Activated CD4-positive, alpha-beta memory T cell treated with anti-CD3 and anti-CD28 coated beads for 36 hours (primary cell): ENCODE measurements around the gene IFFO2. TPM values are rescaled to one million over a fixed set of nuclear protein-coding genes. Genes with fewer than 3 reads are reported as not detected.
A peak's percentile ranks its signal among the peaks of the same experiment; 100 is the strongest.

Experiments
- CTCF ChIA-PET: fragments of 350-600 bp; sonication (Branson Sonifier 250); formaldehyde crosslinking; loops from one replicate; lab custom pipeline; 2021; ENCODE audit warnings: antibody characterized with exemption, inconsistent platforms; lab: Charles Lee
- POLR2A ChIA-PET: fragments of 350-600 bp; sonication (Branson Sonifier 250); formaldehyde crosslinking; loops from one replicate; lab custom pipeline; 2021; ENCODE audit warnings: antibody characterized with exemption; lab: Charles Lee
- DNase-seq: peaks from one replicate; pipeline ENCODE4 v3.0.0-alpha.2; 2020
- H3K27ac Mint-ChIP-seq: one replicate; pipeline ENCODE4 v1.8.0; 2021; ENCODE audit warnings: mixed read lengths
- H3K27me3 Mint-ChIP-seq: one replicate; pipeline ENCODE4 v1.8.0; 2021; ENCODE audit warnings: mixed read lengths
- H3K36me3 Mint-ChIP-seq: one replicate; pipeline ENCODE4 v1.8.0; 2021; ENCODE audit warnings: mixed read lengths
- H3K4me1 Mint-ChIP-seq: one replicate; pipeline ENCODE4 v1.8.0; 2021; ENCODE audit warnings: low read depth, mixed read lengths
- H3K4me3 Mint-ChIP-seq: one replicate; pipeline ENCODE4 v1.8.0; 2021; ENCODE audit warnings: mild to moderate bottlenecking, mixed read lengths
- H3K9me3 Mint-ChIP-seq: one replicate; pipeline ENCODE4 v1.8.0; 2021; ENCODE audit warnings: mixed read lengths
- intact Hi-C: fragments of 100-400 bp; cut with micrococcal nuclease; formaldehyde crosslinking; loops from one replicate; pipeline ENCODE4 v1.15.1; 2023
- total RNA-seq, 2 experiments: library from RNA; stranded (reverse); gene quantifications; one replicate each; pipeline ENCODE4 v1.2.3, GENCODE V29; 2021

Gene IFFO2
- total RNA-seq, 2 experiments from 2014 or later: 40.4 to 42.0 TPM

DNA sequence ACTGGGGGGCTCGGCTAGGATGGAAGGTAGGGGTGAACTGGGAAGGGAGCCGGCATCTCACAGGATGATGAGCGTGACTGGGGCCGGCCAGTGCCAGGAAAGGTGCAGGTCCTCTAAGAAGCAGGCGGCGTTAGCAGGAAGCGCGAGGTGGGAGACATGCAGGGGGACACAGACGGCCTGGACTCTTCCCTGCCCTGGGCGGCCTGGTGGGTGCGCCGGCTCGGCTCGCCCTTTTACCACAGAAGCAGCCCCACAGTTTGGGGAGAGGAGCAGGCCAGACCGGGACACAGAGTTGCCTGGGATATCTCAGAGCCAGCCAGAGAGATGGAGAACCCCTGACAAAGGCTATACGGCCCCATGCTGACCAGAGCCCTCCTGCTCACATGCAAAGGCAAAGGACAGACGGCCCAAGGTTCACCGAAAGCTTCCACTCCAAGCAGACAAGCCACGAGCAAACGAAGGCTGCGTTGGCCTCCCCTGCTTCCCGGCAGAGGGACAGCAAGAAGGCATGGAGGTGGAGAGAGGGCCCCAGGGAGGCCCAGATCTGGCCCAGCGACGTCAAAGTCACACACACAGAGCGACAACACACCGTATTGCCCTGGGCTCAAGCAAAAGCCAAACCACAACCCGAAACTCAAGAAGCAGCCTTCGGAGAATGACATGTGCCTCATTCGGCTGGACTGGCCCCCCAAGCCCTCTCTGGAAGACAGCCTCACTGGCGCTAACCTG, 39.2 kb downstream of the IFFO2 start:
- ChIA-PET POLR2A (no interaction called here), CTCF (interaction anchor here (5.5 kb wide), 1 partner anchor 9 kb away, joined by 147 read pairs; no protein-coding TSS in a partner anchor)
- H3K4me3 Mint-ChIP-seq: no peak overlapping the region
- DNase-seq: no peak
- H3K27ac Mint-ChIP-seq: peak overlapping the region; percentile 56
- no peaks in the 10 kb centered on the region for H3K9me3 Mint-ChIP-seq
- peaks cover 8% of the 10 kb centered on the region for H3K4me1 Mint-ChIP-seq
- intact Hi-C loops: no loop called here
- no peaks in the 10 kb centered on the region for H3K27me3 Mint-ChIP-seq
- H3K36me3 Mint-ChIP-seq: peaks cover 21% of the 10 kb centered on the region

DNA sequence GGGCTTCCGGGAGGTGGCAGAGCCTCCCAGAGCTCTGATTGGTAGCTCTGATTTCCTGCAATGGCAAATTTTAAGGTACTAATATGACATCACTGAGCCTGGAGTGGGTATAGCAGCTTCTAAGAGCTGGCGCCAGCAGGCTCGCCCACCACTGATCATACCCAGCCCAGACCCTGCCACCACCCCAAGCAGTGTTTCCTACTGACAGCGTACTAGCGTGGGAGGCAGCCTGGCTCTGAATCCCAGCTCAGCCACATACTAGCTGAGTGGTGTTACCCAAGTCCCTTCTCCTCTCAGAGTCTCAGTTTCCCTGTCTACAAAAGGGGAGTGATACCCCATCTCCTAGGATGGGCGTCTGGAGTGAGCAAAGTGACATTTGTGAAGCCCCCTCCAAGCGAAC, 41.1 kb downstream of the IFFO2 start:
- H3K9me3 Mint-ChIP-seq: peaks cover 5% of the 10 kb centered on the region
- intact Hi-C loops: no loop called here
- peaks cover 35% of the 10 kb centered on the region for H3K36me3 Mint-ChIP-seq
- peaks cover 8% of the 10 kb centered on the region for H3K4me1 Mint-ChIP-seq
- no peak overlapping the region for H3K4me3 Mint-ChIP-seq
- H3K27ac Mint-ChIP-seq: peak overlapping the region; percentile 62
- H3K27me3 Mint-ChIP-seq: no peaks in the 10 kb centered on the region
- POLR2A ChIA-PET: interaction anchor here (1.1 kb wide), 1 partner anchor 11 kb away, joined by 3 read pairs; no protein-coding TSS in a partner anchor
- CTCF ChIA-PET: interaction anchor here (1.8 to 10.8 kb wide), 3 partner anchors 8 to 157 kb away, joined by 5 to 147 read pairs (median 144); no protein-coding TSS in a partner anchor
- DNase-seq: no peak

GRCh38 chr1:18913065-18913835, 43.2 kb downstream of the IFFO2 start:
- intact Hi-C loops: no loop called here
- Mint-ChIP-seq H3K27me3 (no peaks in the 10 kb centered on the region), H3K27ac (peak overlapping the region; percentile 81), H3K36me3 (peaks cover 54% of the 10 kb centered on the region), H3K4me1 (peaks cover 17% of the 10 kb centered on the region), H3K4me3 (no peak overlapping the region), H3K9me3 (peaks cover 14% of the 10 kb centered on the region)
- DNase-seq: peak; percentile 84
- ChIA-PET POLR2A (interaction anchor here (0.6 to 1.2 kb wide), 5 partner anchors 10 to 162 kb away, joined by 3 to 6 read pairs (median 4); partner anchors contain the start of gene ALDH4A1), CTCF (interaction anchor here (0.6 to 10.8 kb wide), 53 partner anchors 9 to 1489 kb away, joined by 3 to 147 read pairs (median 5); partner anchors contain the start of genes ALDH4A1 and IFFO2)

DNA sequence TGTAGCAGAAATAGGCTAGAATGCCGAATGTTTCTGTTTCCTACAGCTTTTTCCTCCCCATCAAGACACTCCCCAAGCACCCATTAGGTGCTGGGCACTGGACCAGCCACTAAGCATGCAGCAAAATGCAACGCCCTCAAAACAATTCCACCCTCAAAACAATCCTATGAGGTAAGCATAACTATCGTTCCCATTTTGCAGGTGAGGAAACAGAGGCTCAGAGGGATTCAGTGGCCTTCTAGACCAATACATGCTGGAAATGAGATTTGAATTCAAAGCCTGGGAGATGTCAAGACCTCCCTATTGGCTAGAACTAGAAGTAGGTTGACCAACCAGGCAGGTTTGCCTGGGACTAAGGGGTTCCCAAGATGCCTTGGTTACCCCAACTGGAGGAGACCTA, 43.9 kb downstream of the IFFO2 start:
- no peak for DNase-seq
- H3K4me1 Mint-ChIP-seq: peaks cover 17% of the 10 kb centered on the region
- H3K36me3 Mint-ChIP-seq: peaks cover 58% of the 10 kb centered on the region
- H3K27ac Mint-ChIP-seq: no peak overlapping the region
- intact Hi-C loops: no loop called here
- POLR2A ChIA-PET: interaction anchor here (1.2 kb wide), 2 partner anchors 10 to 42 kb away, joined by 4 to 6 read pairs; partner anchors contain the start of gene ALDH4A1
- no peak overlapping the region for H3K4me3 Mint-ChIP-seq
- peaks cover 14% of the 10 kb centered on the region for H3K9me3 Mint-ChIP-seq
- CTCF ChIA-PET: interaction anchor here (1.0 to 10.8 kb wide), 45 partner anchors 9 to 253 kb away, joined by 3 to 147 read pairs (median 6); partner anchors contain the start of genes ALDH4A1 and IFFO2
- H3K27me3 Mint-ChIP-seq: no peaks in the 10 kb centered on the region

- intact Hi-C loops: loop anchor here (1.0 to 10.0 kb wide), 5 partner anchors 18 to 336 kb away; no protein-coding TSS in a partner anchor
- no peak overlapping the region for H3K27ac Mint-ChIP-seq
- H3K27me3 Mint-ChIP-seq: no peaks in the 10 kb centered on the region
- H3K4me3 Mint-ChIP-seq: no peak overlapping the region
- peak; percentile 45 for DNase-seq
- peaks cover 58% of the 10 kb centered on the region for H3K36me3 Mint-ChIP-seq
- peaks cover 14% of the 10 kb centered on the region for H3K9me3 Mint-ChIP-seq
- CTCF ChIA-PET: interaction anchor here (0.9 to 10.8 kb wide), 20 partner anchors 10 to 258 kb away, joined by 3 to 144 read pairs (median 12); partner anchors contain the start of gene IFFO2
- POLR2A ChIA-PET: interaction anchor here (1.3 to 2.7 kb wide), 2 partner anchors 18 to 45 kb away, joined by 3 to 14 read pairs; no protein-coding TSS in a partner anchor
- peaks cover 15% of the 10 kb centered on the region for H3K4me1 Mint-ChIP-seq
These were observed 47.3 kb downstream of the IFFO2 start for GRCh38 chr1:18908911-18909771.

GRCh38 chr1:18907917-18908845, 48.3 kb downstream of the IFFO2 start:
- Mint-ChIP-seq H3K27me3 (no peaks in the 10 kb centered on the region), H3K4me1 (peaks cover 15% of the 10 kb centered on the region), H3K4me3 (no peak overlapping the region), H3K36me3 (peaks cover 53% of the 10 kb centered on the region), H3K27ac (no peak overlapping the region), H3K9me3 (peaks cover 14% of the 10 kb centered on the region)
- POLR2A ChIA-PET: interaction anchor here (1.3 to 2.7 kb wide), 3 partner anchors 19 to 46 kb away, joined by 3 to 14 read pairs (median 4); no protein-coding TSS in a partner anchor
- no peak for DNase-seq
- CTCF ChIA-PET: interaction anchor here (0.9 to 10.8 kb wide), 29 partner anchors 9 to 259 kb away, joined by 3 to 144 read pairs (median 10); partner anchors contain the start of gene IFFO2
- intact Hi-C loops: loop anchor here (1.0 to 10.0 kb wide), 5 partner anchors 64 to 337 kb away; no protein-coding TSS in a partner anchor

DNA sequence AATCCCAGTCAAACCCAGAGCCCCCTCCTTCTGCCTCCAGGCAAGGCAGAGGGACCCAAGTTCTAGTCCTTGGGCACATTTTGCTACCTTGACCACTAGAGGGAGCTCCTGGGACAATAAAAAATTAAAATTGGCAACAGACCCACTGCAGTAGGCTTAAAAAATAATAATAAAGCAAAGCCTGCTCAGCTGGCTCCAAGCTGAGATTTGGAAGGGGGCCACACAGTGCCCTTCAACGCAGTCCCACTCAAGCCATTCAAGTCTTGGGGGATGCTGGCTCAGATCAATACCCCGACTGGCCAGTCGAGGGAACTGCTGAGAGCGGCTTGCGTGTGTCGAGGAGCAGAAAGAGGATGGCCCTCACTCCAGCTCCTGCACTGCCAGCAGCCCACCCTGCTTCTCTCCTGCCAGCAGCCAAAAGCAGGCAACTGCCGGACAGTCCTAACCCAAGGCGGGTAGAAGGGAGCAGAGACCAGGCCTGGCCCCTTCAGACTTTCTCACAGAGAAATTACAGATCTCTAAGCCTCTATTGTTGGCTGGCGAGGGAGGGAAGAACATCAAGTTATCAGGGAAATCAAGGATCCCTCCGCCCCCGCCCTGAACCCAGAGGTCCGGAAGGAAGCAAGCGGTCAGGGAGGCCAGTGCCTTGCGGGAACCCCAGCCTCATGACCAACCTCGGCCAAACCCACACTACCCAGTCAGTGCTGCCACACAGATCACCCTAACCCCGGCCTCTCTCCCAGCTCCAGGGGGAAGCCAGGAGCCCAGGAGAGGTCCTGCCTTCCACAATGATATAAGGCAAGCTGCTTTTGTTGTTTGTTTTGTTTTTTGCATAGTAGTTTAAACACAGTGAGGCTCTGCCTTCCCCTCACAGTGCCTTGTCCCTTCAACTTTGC, 49.2 kb downstream of the IFFO2 start:
- H3K27ac Mint-ChIP-seq: peak overlapping the region; percentile 13
- intact Hi-C loops: loop anchor here (1.0 to 10.0 kb wide), 5 partner anchors 65 to 338 kb away; no protein-coding TSS in a partner anchor
- DNase-seq: peak; percentile 64
- peaks cover 14% of the 10 kb centered on the region for H3K9me3 Mint-ChIP-seq
- H3K36me3 Mint-ChIP-seq: peaks cover 47% of the 10 kb centered on the region
- peaks cover 16% of the 10 kb centered on the region for H3K4me1 Mint-ChIP-seq
- no peaks in the 10 kb centered on the region for H3K27me3 Mint-ChIP-seq
- ChIA-PET CTCF (interaction anchor here (0.6 to 10.8 kb wide), 42 partner anchors 8 to 258 kb away, joined by 3 to 144 read pairs (median 5); partner anchors contain the start of gene IFFO2), POLR2A (interaction anchor here (0.6 to 2.7 kb wide), 4 partner anchors 20 to 48 kb away, joined by 3 to 14 read pairs (median 4); no protein-coding TSS in a partner anchor)
- no peak overlapping the region for H3K4me3 Mint-ChIP-seq

- ChIA-PET POLR2A (interaction anchor here (0.7 to 1.6 kb wide), 5 partner anchors 10 to 348 kb away, joined by 3 to 8 read pairs (median 6); partner anchors contain the start of genes EMC1, IFFO2 and MRTO4), CTCF (interaction anchor here (0.7 to 3.8 kb wide), 16 partner anchors 10 to 277 kb away, joined by 3 to 51 read pairs (median 4); no protein-coding TSS in a partner anchor)
- Mint-ChIP-seq H3K4me3 (peak overlapping the region; percentile 89), H3K27me3 (no peaks in the 10 kb centered on the region), H3K36me3 (peaks cover 14% of the 10 kb centered on the region), H3K9me3 (no peaks in the 10 kb centered on the region), H3K27ac (peak overlapping the region; percentile 95), H3K4me1 (peaks cover 19% of the 10 kb centered on the region)
- intact Hi-C loops: loop anchor here (2.0 to 10.0 kb wide), 4 partner anchors 23 to 341 kb away; no protein-coding TSS in a partner anchor
- no peak for DNase-seq
These were observed 53.2 kb downstream of the IFFO2 start for GRCh38 chr1:18903291-18903756.
